Osteocyte (in vitro differentiated cells): ENCODE results near the gene CDH11. TPM values are rescaled to one million over a fixed set of nuclear protein-coding genes. Genes with fewer than 3 reads are reported as not detected.

Experiments used
- DNase-seq: peaks from one replicate; pipeline ENCODE4 v3.0.0; 2021; ENCODE audit warnings: mixed read lengths; ENCODE audit not compliant: unreplicated experiment; ENCODE audit errors: extremely low spot score
- H3K27ac Mint-ChIP-seq: one replicate; pipeline ENCODE4 v1.8.0; 2021; ENCODE audit warnings: mild to moderate bottlenecking, mixed read lengths; ENCODE audit not compliant: unreplicated experiment
- H3K27me3 Mint-ChIP-seq: one replicate; pipeline ENCODE4 v1.8.0; 2021; ENCODE audit warnings: mixed read lengths; ENCODE audit not compliant: unreplicated experiment
- H3K36me3 Mint-ChIP-seq: one replicate; pipeline ENCODE4 v1.8.0; 2021; ENCODE audit warnings: mixed read lengths; ENCODE audit not compliant: unreplicated experiment
- H3K4me1 Mint-ChIP-seq: one replicate; pipeline ENCODE4 v1.8.0; 2021; ENCODE audit warnings: mixed read lengths; ENCODE audit not compliant: unreplicated experiment
- H3K4me3 Mint-ChIP-seq: one replicate; pipeline ENCODE4 v1.8.0; 2021; ENCODE audit warnings: mild to moderate bottlenecking, moderate library complexity, mixed read lengths; ENCODE audit not compliant: unreplicated experiment
- H3K9me3 Mint-ChIP-seq: one replicate; pipeline ENCODE4 v1.8.0; 2021; ENCODE audit warnings: mixed read lengths; ENCODE audit not compliant: unreplicated experiment
- total RNA-seq: library from RNA; stranded (reverse); gene quantifications from 2 replicates; pipeline ENCODE4 v1.2.1, GENCODE V29; 2021
- TF ChIP-seq, protein P1 (sequence below): fragments of 200-600 bp; sonication (generic); IDR thresholded peaks from 2 replicates; pipeline ENCODE4 v1.5.0; 2021; ENCODE audit warnings: antibody characterized with exemption, mild to moderate bottlenecking, moderate library complexity

CDH11 gene
- total RNA-seq, 1 donor from 2014 or later = 560 TPM

DNA sequence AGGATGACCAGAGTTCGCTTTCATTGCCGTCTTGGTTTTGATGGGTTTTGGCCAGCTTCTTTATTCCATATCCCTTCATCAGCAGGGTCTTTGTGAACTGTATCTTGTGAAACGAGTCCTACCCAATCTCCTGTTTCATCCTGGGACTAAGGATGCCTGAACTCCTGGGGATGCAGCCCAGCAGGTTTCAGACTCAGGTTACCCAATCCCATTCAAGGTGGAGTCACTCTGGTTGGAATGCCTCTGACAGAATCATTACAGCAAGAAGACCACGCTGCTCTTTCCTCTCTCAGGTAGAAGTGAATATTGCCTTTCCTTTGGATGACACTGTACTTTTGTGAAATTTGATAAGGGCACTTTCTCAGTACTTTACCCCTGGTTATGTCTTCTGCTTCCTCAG, 98.1 kb downstream of the CDH11 start:
- DNase-seq = no peak
- peaks cover 31% of the 10 kb centered on the region for H3K36me3 Mint-ChIP-seq
- H3K27ac Mint-ChIP-seq = no peak overlapping the region
- H3K4me1 Mint-ChIP-seq = peaks cover 53% of the 10 kb centered on the region
- H3K4me3 Mint-ChIP-seq = no peak overlapping the region
- TF ChIP-seq, protein P1, sequence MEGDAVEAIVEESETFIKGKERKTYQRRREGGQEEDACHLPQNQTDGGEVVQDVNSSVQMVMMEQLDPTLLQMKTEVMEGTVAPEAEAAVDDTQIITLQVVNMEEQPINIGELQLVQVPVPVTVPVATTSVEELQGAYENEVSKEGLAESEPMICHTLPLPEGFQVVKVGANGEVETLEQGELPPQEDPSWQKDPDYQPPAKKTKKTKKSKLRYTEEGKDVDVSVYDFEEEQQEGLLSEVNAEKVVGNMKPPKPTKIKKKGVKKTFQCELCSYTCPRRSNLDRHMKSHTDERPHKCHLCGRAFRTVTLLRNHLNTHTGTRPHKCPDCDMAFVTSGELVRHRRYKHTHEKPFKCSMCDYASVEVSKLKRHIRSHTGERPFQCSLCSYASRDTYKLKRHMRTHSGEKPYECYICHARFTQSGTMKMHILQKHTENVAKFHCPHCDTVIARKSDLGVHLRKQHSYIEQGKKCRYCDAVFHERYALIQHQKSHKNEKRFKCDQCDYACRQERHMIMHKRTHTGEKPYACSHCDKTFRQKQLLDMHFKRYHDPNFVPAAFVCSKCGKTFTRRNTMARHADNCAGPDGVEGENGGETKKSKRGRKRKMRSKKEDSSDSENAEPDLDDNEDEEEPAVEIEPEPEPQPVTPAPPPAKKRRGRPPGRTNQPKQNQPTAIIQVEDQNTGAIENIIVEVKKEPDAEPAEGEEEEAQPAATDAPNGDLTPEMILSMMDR = no peak
- H3K9me3 Mint-ChIP-seq = peaks cover 5% of the 10 kb centered on the region
- H3K27me3 Mint-ChIP-seq = no peaks in the 10 kb centered on the region

DNA sequence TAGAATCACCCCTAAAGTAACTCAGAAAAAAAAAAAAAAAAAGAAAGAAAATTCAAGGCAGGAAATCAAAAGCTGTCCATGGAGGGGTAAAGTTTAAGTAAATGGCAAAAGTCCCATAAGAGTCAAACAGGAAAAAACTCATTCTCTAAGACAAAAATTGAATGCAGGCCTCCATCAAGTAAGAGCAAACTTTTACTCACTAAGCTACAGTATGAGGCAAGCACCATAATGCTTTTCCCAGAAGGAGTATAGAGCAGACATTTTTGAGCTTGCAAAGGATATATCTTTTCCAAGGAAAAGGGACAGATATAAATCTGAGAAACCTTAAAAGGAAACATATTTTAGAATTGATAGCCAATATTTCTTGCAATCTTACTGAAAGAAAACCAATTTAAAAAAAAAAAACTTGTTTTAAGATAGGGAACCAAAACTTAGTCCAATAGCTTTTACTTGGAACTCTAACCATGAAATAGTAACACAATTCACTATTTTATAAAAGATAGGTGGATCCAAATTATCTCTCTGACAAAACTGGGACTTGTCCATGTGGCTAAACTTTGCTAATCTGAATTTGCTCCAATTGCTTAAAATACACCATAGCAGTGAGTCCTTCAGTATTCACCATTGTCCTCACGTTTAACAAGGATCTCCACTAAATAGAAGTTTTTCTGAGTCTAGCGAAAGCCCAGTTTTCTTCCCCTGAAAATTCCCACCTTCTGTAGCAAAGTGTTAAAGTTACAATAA, 99.8 kb downstream of the CDH11 start:
- Mint-ChIP-seq H3K27ac (peak overlapping the region; percentile 3), H3K9me3 (peaks cover 10% of the 10 kb centered on the region), H3K4me3 (no peak overlapping the region), H3K27me3 (no peaks in the 10 kb centered on the region), H3K36me3 (peaks cover 32% of the 10 kb centered on the region), H3K4me1 (peaks cover 41% of the 10 kb centered on the region)
- DNase-seq = no peak
- TF ChIP-seq, protein P1 = no peak

DNA sequence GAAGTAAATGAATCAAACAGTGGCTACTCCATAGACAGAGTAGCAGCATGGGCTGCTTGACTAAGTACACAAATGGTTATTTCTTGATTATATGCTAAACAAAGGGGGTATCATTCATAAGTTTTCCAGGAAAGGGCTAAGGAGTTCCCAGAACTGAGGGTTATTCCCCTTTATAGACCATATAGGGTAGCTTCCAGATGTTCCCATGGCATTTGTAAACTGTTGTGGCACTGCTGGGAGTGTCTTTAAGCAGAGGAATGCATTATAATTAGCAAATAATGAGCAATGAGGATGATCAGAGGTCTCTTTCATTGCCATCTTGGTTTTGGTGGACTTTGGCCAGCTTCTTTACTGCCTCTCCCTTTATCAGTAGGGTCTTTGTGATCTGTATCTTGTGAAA, 105.1 kb downstream of the CDH11 start:
- Mint-ChIP-seq H3K27me3 (no peaks in the 10 kb centered on the region), H3K36me3 (peaks cover 40% of the 10 kb centered on the region), H3K4me3 (no peak overlapping the region), H3K4me1 (peaks cover 43% of the 10 kb centered on the region), H3K27ac (no peak overlapping the region), H3K9me3 (peaks cover 5% of the 10 kb centered on the region)
- DNase-seq = no peak
- TF ChIP-seq, protein P1 = no peak

DNA sequence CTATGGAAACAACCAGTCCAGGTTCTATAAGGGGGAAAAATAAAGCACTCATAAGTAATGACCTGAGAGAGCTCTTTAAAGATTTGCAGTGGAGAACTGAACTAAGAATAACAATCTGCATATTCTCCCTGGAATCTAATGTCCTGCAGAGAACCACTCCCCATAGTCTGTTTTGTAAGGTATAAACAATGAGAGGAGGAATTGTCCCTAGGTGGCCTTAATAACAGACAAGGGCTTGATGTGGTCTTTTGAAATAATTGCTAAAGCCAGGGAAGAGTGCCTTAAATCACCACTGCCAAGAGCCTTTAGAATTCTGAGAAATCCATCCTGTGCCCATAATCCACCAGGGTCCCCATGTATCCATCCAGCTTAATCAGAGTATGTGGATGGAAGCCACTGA, 106.3 kb downstream of the CDH11 start:
- Mint-ChIP-seq H3K9me3 (peaks cover 5% of the 10 kb centered on the region), H3K27ac (peak overlapping the region; percentile 44), H3K4me1 (peaks cover 37% of the 10 kb centered on the region), H3K27me3 (no peaks in the 10 kb centered on the region), H3K36me3 (peaks cover 40% of the 10 kb centered on the region), H3K4me3 (no peak overlapping the region)
- DNase-seq = no peak
- TF ChIP-seq, protein P1 = no peak

DNA sequence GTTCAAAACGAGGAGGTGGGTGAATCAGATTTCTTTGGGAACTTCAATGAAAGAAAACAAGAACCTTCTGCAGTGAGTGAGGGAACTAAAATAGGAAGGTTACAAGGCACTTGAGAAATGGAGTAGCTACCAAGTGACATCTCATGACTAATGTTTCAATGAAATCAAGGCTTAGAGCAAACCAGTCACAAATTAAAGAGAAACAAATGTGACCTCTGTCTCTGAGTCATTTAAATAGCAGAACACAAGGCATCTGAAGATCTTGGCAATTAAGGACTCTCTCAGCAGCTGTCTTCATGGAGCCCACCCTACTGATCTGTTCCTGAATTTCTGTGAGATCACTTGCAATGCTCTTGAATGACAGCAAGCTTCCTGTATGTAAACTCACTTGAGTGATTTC, 109.5 kb downstream of the CDH11 start:
- peaks cover 30% of the 10 kb centered on the region for H3K36me3 Mint-ChIP-seq
- peaks cover 4% of the 10 kb centered on the region for H3K9me3 Mint-ChIP-seq
- DNase-seq = no peak
- H3K4me1 Mint-ChIP-seq = peaks cover 42% of the 10 kb centered on the region
- H3K27me3 Mint-ChIP-seq = no peaks in the 10 kb centered on the region
- H3K27ac Mint-ChIP-seq = peak overlapping the region; percentile 46
- H3K4me3 Mint-ChIP-seq = no peak overlapping the region
- TF ChIP-seq, protein P1 = no peak
